Activated naive CD8-positive, alpha-beta T cell treated with anti-CD3 and anti-CD28 coated beads, Interleukin-2, amount 50 U/mL, for 16 hours (primary cell): ENCODE data around the gene CHML.

Experiments used
- DNase-seq: peaks from one replicate; pipeline ENCODE4 v3.0.0-alpha.2; 2020; ENCODE audit warnings: low read depth, low spot score

The CHML gene

DNA sequence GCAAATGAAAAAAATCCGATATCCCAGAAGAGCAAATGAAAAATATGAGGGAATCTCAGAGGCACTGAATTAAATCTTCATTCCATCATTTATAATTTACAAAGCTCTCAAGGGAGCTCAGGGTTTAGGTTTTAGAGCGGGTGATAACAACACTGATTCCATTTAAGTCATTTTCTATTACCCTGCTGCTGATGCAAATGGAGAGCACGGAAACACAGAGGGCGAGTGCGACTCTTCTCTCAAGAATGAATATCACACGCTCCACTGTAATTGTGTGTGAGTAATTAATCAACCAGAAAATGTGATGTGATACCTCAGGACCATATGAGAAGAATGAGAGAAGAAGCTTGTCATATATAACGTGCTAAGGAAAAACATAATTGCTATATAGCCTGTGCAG is 22.7 kb downstream of the CHML start:
- no peak for DNase-seq

DNA sequence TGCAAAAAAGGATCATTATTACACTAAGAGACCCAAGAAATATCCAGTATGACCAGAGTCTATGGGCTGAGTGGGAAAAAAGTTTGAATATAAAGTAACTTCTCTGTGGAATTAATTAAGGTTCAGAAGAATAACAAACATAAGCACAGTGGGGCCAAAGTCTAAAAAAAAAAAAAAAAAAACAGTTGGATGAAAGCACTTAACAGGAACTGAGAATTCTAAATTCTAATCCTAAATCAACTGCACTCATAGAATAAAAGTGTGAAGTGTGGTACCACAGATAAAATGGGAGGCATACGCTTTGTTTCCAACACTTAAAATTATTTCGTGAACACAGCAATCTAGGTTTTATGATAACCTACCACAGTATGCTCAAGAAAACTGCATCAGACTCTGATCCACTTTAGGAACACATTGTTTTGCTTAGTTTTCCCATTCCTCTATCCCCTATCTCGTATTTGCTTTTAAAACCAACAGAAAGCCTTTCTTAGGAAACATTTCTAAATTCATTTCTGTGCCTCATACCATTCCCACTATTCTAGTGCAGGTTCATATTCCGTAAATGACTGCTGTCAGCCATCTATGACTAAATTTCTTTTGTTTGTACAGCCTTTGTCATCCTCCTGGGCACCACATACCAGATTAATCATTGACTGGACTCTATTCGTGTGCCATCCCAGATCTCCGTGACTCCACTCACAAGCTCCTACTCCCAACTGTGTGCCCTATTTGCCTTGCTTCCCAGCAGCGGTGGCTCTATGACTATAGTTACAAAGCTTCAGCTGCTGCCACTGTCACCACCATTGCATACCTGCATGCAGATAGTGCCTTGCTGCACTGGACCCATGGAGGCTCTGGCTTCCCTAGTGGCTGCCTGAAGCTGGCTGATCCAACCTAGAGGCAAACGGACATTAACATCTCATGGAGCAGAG is 24.9 kb downstream of the CHML start:
- no peak for DNase-seq

DNA sequence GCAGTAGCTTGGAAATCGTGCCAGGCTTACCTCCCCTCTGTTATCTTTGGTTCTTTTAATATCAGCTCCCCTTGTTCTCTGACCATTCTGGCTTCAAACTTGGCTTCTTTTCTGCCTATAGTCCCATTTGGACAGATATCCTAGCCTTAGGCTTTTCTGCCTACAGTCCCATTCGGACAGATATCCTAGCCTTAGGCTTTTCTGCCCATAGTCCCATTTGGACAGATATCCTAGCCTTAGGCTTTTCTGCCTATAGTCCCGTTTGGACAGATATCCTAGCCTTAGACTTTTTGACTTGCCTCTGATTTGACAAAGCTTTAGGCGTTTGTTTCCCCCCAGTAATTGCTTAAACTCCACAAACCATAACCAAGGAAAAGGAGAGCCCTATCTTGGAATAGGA is 25.6 kb downstream of the CHML start:
- DNase-seq: no peak

DNA sequence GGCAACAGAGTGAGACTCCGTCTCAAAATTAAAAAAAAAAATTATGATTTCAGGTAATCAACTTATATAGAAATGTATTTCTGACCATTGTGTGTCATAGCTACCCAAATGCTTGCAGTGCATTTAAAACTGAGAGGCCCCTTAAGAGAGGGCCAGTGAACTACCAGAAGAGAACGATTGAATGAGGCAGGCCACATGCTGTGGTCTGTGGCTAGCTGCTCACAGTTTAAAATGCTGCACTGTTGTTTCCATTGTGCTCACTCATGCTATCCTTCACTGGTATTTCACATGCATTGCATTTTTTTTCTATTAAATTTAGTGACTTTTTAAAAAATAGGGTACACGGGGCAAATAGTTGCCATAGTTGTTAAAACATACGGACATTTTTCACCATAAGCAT is 26.0 kb downstream of the CHML start:
- DNase-seq: no peak

DNA sequence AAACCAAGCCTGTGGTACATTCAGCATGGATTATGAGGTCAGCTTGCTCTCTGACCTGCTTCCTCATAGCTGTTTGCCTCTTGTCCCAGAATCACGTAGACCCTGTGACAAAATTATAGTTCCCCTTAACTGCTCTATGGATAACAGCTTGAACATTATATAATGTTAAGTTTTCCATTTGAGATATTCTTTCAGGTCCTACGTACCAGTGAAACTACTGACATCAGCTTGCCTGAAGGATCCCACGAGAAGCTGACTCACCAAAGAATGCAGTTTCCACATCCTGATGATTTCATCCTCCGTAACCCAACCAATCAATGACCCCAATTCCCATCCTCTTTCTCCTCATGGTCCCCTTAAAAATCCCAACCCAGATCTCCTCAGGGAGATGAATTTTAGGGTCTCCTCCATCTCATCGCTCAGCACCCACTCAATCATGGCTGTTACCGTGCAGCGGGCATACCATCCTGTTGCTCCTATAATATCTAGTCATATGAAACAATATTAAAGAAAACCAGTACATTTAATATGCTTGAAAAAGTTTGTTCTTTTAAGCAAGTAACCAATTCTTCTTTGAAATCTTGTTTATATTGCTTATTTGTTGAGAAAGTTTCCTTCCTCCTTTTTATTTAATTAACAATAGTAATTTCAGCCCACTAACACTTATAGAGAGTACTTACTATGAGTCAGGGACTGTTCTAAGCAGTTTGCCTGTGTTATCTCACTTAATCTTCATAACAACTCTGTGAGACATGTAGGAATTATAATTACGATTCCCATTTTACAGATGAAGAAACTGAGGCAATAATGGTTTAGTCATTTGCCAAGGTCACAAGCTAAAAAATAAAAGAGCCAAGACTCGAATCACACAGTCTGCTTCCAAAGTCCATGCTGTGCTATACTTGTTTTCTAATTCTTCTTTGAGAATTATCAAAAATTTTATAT is 27.4 kb downstream of the CHML start:
- no peak for DNase-seq

DNA sequence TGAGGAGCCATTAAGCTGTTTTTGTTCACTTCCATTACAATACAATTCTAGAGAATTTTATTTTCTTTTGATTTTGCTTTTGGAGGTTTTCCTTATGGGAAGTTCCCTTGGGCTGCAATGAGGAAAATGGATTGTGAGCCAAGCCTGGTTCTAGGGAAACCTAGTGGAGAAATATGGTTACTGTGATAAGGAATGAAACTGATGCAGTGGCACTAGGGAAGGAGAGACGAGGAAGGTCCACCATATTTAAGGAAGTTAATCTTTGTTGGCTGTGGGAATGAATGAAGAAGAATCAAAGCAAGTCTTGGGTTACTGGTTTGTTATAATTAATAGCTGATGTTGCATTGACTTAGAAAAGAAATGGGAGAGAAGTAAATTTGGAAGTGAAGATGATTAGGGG is 28.4 kb downstream of the CHML start:
- DNase-seq: no peak

DNA sequence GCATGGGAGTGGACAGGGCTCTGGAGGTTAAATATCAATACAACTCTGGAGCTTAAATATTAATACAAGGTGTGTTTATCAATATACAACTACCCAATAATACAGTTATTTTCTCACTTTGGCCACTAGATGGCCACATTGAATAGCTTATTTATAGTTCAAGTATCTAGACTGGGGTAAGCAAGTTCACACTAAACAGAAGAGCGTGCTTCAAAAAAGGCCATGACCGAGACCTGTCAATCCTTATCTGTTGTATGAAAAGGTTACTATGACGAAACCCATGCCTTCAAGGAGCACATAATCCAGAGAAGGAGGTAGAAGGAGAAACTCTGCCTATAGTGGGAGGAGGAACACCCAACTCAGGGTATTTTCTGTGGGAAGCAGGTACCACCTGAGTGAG is 29.1 kb downstream of the CHML start:
- no peak for DNase-seq

DNA sequence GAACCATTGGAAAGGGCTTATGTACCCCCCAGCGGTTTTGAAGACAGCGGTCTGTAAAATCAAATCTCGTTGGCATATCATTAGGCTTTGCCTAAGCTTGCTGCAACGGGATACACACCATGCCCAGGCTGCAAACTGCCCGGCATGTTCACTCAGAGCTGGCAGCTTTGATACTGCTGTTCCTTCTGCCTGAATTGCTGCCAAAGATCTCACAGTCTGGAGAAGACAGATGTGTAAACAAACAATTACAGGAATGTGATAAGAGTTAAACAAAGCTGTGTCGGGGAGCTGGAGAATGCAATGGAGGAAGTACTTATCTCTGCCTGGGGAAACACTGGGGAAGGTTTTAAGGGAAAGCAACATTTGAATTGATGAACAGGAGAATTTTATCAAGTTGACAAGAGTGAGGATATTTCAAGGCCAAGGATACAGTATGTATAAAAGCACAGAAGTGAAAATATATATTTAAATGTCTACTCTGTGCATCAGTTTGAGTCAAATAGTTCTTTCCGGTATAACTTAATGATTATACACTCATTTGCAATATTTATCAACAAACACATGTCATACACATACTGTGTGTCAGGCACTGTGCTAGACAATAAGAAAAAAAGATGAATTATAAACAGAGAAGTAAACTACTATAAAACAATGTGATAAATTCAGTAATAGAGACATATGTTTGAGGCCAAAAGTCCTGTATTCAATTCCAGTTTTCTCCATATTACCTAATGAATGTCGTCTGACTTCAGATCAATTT is 29.9 kb downstream of the CHML start:
- DNase-seq: no peak

DNA sequence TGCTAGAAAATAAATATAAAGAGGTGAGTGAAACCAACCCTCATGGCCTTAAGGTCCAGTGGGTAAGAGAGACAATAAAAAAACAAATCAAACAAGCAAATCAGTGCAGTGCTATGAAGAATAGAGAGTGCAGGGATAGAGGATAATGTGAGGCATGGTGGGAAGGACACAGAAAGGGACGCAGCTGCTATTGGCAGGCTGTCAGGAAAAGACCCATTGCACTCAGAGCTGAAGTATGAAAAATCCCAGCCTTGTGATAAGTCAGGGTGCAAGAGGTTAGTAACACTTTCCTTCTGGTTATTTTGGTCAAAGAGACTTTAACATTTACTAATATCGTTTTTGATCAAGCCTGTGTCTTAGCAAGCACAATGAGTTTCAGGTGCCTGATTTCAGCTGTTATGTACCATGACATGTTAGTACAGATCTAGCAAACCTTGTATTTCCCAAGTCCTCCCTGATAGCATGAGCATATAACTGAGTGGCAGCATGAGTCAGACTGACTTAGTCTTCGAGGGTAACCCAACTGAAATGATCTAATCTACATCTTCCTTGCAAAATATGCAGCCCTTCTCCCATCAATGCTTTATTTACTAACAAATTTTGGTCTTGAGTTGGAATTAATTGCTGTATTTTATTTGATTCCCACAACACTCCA is 31.7 kb downstream of the CHML start:
- DNase-seq: no peak

DNA sequence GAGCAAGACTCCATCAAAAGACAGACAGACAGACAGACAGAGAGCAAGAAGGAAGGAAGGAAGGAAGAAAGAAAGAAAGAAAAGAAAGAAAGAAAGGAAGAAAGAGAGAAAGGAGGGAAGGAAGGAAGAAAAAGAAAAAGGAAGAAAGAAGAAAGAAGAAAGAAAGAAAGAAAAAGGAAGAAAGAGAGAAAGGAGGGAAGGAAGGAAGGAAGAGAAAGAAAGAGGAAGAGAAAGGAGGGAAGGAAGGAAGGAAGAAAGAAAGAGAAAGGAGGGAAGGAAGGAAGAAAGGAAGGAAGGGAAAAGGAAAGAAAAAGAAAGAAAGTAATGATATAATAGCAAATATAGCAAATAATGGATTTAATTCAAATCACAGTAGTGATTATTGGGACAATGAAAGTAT is 32.7 kb downstream of the CHML start:
- no peak for DNase-seq

DNA sequence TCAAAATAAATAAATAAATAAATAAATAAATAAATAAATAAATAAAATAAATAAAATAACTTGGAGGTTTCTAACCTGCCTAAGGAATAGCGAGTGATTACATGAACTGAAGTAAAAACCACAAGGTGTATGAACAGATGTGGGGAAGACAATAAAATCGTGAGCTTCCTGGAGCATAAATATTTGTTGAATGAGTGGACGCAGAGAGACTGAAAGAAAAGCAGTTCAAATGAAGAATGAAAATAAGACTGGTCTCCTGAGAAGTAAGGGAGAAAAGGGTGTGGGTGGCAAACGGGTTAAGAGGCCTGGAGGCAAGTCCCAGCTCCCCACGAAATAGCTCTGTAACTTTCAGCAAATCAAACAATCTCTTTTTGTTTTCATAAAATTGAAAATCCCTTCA is 33.6 kb downstream of the CHML start:
- DNase-seq: no peak

DNA sequence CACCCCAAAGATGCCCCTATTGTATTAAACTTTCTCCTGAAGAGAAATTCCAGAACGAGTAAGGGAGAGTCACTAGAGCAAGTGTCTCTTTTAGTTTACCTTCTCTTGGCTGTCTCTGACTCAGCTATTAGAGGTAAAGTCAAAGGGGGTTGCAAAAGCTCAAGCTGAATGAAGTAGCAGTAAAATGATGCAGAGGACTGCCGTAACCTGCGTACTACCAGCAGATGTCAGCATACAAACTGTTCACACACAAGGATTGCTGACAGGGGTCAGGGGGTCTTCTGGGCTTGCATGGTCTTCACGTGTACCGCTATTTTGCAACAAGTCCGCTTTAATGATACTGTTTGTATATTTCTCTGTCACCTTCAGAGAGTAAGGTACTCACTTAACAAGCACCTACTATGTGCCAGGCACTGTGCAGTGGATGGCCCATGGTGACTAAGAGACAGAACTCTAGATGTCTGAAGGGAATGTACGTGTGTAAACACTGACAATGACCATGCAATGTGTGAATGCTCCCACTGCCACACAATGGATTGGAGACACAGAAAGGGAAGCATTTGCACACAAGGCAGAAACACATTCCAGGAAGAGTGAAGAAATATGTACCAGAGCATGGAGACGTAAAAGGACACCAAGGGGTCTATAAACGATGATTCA is 34.9 kb downstream of the CHML start:
- DNase-seq: no peak

DNA sequence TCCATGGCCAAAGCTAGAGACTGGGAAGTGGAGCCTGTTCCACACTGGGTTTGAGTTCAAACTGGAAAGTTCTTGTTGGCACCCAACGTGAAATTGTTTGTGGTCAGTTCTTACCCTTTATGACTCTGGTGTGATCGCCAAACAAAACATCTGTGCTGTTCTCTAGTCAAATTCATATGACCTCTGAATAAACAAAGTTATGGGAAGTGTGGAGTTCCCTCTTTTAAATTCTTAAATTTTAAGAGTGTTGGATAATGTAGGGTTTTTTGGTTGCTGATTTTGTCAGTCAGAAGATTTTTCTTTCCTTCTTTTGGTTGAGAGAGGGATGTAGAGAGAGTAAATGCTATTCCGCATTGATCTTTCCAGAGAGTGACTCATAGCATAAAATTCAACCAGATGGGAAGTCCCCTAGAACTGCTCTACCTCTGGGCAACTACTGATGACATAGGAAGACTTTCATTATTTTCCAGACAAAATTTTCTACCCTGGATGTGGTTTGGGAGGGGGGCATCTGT is 36.4 kb downstream of the CHML start:
- no peak for DNase-seq

DNA sequence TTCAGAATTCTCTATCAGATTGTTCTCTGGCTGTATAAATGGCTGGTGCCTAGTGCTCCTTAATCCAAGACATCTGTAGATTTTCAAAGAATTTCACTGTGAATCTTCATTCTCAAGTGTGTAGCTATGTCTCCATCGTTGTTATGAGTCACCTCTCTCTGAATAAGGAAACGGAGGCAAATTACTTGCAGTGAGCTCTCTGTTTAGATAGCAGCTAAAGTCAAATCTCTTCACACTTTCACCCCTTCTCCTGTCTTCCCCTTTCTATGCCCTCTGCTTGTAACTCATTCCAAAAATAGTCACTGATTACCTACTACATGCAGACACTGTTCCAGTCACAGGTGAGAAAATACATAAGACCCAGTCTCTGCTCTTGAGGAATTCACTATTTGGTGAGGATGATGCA is 39.7 kb downstream of the CHML start:
- DNase-seq: no peak

DNA sequence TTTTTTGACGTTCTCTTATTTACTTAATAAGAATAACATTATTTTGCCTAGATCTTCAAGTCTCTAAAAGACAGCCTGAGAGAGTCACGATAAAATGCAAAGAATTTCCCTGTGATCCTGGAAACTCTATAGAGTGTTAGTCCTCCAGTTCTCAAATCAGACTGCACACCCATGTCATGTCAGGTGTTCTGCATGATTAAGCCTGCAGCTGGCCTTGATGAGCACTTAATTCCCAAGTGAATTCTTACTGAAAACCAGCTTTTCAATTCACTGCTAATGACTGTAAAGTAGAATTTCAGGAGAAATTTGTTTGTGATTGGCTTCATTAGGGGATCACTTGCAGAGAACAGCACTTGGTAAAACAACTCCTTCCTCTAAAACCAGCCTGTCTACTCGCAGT is 41.9 kb downstream of the CHML start:
- no peak for DNase-seq

DNA sequence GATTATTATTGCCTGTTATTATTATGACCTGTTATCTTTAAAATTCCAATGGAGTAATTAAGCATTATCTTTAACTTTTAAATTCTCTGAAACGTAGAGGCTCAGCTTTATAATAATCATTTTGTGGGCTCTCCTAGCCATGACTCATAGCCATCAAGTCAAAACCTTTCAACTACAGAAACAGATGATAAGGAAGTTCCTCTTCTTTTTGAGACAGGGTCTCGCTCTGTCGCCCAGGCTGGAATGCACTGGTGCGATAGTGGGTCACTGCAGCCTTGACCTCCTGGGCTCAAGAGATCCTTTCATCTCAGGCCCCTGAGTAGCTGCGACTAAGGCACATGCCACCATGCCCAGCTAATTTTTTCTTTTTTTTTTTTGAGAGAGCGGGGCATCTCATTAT is 43.5 kb downstream of the CHML start:
- no peak for DNase-seq

DNA sequence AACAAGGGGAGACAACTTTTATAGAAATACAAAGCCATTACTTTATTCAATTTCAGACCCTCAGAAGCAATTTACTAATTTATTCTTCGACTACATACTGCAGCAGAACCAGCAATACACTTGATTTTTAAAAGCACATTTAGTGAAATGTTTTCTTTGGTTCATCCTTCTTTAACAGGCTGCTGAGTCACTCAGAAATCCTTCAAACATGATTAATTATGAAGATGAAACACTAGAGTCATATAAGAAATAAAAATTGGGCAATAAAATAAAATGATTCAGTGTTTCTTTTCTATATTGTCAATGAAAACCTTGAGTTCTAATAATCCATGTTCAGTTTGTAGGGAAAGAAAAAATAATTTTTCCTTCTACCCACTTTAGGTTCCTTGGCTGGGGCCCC is 47.0 kb downstream of the CHML start:
- no peak for DNase-seq

DNA sequence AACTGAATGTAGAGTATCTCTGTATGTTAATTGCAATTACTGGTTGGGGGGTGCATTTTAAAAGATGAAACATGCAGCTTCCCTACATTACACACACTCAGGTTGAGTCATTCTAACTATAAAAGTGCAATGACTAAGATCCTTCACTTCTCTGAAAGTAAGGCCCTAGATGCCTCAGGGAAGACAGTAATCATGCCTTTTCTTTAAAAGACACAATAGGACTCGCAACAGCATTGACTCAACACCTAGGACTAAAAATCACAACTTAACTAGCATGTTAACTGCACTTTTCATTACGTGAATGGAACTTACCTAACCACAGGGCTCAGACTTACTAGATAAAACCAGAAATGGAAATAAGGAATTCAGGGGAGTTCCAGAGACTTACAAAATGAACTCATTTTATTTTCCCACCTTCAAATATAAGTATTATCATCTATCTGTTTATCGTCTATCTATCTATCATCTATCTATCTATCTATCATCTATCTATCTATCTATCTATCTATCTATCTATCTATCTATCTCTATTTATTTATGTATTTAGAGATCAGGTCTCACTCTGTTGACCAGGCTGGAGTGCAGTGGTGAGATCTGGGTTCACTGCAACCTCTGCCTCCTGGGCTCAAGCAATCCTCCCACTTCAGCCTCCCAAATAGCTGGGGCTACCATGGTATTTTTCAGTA is 47.8 kb downstream of the CHML start:
- no peak for DNase-seq

DNA sequence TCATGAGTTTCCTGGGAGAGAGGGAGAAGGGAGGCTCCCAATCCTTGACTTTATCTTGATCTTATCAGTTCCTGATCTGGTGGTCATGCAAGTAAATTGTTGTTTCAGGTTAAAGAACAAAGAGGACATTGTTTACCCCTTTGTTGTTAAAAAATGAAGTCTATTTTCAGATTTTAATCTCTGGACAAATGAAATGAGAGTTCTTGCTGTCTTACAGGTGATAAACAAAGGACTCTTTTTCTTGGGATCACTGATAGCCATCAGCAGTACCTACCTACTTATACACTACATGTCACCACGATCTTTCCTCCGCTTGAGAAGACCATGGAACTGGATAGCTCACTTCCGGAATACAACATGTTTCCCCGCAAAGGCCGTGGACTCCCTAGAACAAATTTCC is 48.4 kb downstream of the CHML start:
- no peak for DNase-seq

DNA sequence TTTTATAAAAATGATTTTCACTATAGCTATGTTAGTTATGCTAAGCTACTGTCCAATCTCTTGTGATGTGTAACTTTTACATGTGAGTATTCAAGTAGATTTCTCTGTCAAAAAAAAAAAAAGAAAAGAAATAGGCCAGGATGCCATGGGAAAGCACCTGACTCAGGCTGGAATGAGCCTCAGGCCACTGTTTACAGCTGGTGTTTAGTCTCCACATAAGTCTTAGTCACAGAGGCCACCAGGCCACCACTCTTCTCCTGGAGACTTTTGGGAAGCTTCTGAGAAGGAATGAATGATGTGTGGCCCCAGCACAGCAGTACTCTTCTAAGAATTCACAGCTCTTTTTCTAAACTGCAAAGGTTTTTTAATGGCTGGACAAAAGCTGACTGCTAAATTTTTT is 48.9 kb downstream of the CHML start:
- no peak for DNase-seq
